Measurements from ENCODE around the gene CYB5R3. TPM values are rescaled to one million over a fixed set of nuclear protein-coding genes. Genes with fewer than 3 reads are reported as not detected.
"Not testable (repeated sequence)": the region's sequence is repeated elsewhere in the genome, so short reads cannot be mapped to it uniquely, and the experiment has no call there.

Gene CYB5R3
- total RNA-seq, 1 donor from 2014 or later: 181 TPM

DNA sequence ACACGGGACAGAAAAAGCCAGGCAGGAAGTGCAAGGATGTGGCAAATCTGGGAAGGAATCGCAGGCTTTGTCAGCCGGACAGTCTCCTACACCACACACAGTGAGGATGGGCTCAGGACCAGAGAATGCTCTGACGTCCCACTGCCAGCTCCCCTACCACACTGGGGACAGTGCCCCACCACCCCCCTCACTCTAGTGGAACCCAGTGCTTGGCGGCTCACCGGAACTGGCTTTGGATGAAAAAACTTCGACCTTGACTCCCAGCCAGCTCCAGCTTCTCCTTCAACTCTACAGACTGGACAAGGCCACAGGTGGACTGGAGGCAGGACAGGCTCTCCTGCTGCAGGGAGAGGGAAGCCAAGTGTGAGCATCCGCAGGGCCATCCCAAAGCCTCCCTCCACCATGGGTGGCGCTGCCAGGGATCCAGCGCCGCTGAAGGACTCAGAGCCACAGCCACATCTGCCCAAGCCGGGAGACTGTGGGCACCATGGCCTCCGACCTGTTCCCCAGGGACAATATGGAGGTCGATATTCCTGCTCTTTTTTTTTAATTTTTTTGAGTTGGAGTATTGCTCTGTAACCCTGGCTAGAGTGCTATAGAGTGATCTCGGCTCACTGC is 71.5 kb downstream of the CYB5R3 start:
- TF ChIP-seq EZH2 (IDR thresholded peaks at IDR 0.05; ENCODE audit: insufficient read depth, low read length): no peak
- TF ChIP-seq, protein P1, sequence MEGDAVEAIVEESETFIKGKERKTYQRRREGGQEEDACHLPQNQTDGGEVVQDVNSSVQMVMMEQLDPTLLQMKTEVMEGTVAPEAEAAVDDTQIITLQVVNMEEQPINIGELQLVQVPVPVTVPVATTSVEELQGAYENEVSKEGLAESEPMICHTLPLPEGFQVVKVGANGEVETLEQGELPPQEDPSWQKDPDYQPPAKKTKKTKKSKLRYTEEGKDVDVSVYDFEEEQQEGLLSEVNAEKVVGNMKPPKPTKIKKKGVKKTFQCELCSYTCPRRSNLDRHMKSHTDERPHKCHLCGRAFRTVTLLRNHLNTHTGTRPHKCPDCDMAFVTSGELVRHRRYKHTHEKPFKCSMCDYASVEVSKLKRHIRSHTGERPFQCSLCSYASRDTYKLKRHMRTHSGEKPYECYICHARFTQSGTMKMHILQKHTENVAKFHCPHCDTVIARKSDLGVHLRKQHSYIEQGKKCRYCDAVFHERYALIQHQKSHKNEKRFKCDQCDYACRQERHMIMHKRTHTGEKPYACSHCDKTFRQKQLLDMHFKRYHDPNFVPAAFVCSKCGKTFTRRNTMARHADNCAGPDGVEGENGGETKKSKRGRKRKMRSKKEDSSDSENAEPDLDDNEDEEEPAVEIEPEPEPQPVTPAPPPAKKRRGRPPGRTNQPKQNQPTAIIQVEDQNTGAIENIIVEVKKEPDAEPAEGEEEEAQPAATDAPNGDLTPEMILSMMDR (IDR thresholded peaks at IDR 0.05; ENCODE audit: insufficient read depth, low read depth, low read length): no peak
- peaks cover 5% of the 10 kb centered on the region for H3K4me1 ChIP-seq (ENCODE audit: insufficient read depth, low read length)
- no peak overlapping the region for H3K27ac ChIP-seq (ENCODE audit: low read depth, low read length)
- no peaks in the 10 kb centered on the region for H3K36me3 ChIP-seq (ENCODE audit: insufficient read depth, low read length)
- no peak for FAIRE-seq
- H3K4me1 Mint-ChIP-seq (ENCODE audit: low read depth, unreplicated experiment): peaks cover 2% of the 10 kb centered on the region
- no peak for DNase-seq (ENCODE audit: low read depth)
- H3K27me3 Mint-ChIP-seq (ENCODE audit: low read depth, unreplicated experiment): no peaks in the 10 kb centered on the region
- H3K4me3 ChIP-seq (ENCODE audit: insufficient read depth, low read depth, low read length): no peak overlapping the region
- H4K20me1 ChIP-seq (ENCODE audit: insufficient read depth, low read length): peaks cover 10% of the 10 kb centered on the region
- no peak overlapping the region for H2AFZ ChIP-seq (ENCODE audit: low read depth, low read length)
- H3K79me2 ChIP-seq (ENCODE audit: insufficient read depth, low read length): peaks cover 27% of the 10 kb centered on the region
- no peak overlapping the region for H3K9ac ChIP-seq (ENCODE audit: low read length)
- H3K36me3 Mint-ChIP-seq (ENCODE audit: low read depth, unreplicated experiment): peaks cover 3% of the 10 kb centered on the region
- no peak overlapping the region for H3K27ac Mint-ChIP-seq (ENCODE audit: unreplicated experiment)
- no peak overlapping the region for H3K4me2 ChIP-seq (ENCODE audit: low read length)
- H3K4me3 Mint-ChIP-seq (ENCODE audit: unreplicated experiment): no peak overlapping the region
- H3K9me3 Mint-ChIP-seq (ENCODE audit: unreplicated experiment): no peaks in the 10 kb centered on the region
- H3K9me3 ChIP-seq (ENCODE audit: insufficient read depth, low read depth, low read length): no peaks in the 10 kb centered on the region
- no peaks in the 10 kb centered on the region for H3K27me3 ChIP-seq (ENCODE audit: insufficient read depth, low read length)

DNA sequence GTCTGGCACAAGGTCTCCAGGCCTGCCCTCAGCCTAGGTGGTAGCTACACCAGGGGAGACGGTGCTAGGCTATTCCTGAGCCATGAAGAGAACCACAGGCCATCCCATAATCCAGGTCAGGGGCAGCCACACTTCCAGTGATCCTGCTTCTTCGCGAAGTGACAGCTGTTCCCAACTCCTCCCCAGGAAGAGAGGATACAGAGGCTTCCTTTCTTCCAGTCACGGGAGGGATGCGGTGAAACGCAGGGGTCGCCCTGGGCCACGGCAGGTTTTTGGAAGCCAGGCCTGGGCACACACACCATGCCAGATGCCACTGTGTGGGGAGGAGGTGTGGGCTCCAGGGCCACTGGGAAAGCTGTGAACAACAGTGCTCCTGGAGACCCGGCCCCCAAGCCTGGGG is 72.1 kb downstream of the CYB5R3 start:
- Histone ChIP-seq H3K79me2 (ENCODE audit: insufficient read depth, low read length) (peaks cover 25% of the 10 kb centered on the region), H4K20me1 (ENCODE audit: insufficient read depth, low read length) (peaks cover 10% of the 10 kb centered on the region)
- H2AFZ ChIP-seq (ENCODE audit: low read depth, low read length); H3K27me3 ChIP-seq (ENCODE audit: insufficient read depth, low read length); H3K4me3 ChIP-seq (ENCODE audit: insufficient read depth, low read depth, low read length); H3K9me3 Mint-ChIP-seq (ENCODE audit: unreplicated experiment); H3K27ac Mint-ChIP-seq (ENCODE audit: unreplicated experiment); H3K27me3 Mint-ChIP-seq (ENCODE audit: low read depth, unreplicated experiment); H3K9ac ChIP-seq (ENCODE audit: low read length); DNase-seq (ENCODE audit: low read depth); H3K4me1 ChIP-seq (ENCODE audit: insufficient read depth, low read length); H3K4me2 ChIP-seq (ENCODE audit: low read length); H3K4me3 Mint-ChIP-seq (ENCODE audit: unreplicated experiment); H3K27ac ChIP-seq (ENCODE audit: low read depth, low read length); H3K36me3 Mint-ChIP-seq (ENCODE audit: low read depth, unreplicated experiment); H3K9me3 ChIP-seq (ENCODE audit: insufficient read depth, low read depth, low read length); FAIRE-seq; H3K4me1 Mint-ChIP-seq (ENCODE audit: low read depth, unreplicated experiment); H3K36me3 ChIP-seq (ENCODE audit: insufficient read depth, low read length): not testable (repeated sequence)

DNA sequence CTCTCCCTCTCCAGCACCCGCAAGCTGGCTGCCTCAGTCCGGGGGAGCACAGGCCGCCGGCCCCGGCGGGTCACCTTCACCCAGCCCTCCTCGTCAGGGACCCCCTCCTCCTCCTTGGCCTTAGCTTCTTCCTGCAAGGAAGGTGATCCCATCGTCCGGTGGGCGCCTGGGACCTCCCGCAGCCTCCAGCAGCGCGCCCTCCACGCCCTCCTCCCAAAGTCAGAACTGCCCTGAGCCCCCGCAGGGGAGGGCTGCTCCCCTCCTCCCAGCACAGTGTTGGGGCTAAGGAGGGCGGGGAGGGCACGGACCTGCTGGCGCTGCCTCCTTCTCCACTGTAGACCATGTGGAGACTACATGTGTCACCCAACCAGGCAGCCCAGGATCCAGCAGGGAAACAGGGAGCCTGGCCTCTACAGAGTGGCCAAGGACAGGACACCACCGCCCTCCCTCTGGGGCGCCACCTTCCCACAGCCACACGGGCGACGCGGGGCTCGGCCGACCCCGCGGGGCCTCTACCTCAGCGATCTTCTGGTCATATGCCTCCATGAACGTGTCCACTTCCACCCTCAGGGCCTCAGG is 73.1 kb downstream of the CYB5R3 start:
- Histone ChIP-seq H4K20me1 (ENCODE audit: insufficient read depth, low read length) (peaks cover 10% of the 10 kb centered on the region), H3K79me2 (ENCODE audit: insufficient read depth, low read length) (peaks cover 16% of the 10 kb centered on the region)
- H3K4me3 ChIP-seq (ENCODE audit: insufficient read depth, low read depth, low read length); H3K4me2 ChIP-seq (ENCODE audit: low read length); H3K4me3 Mint-ChIP-seq (ENCODE audit: unreplicated experiment); FAIRE-seq; H3K27me3 Mint-ChIP-seq (ENCODE audit: low read depth, unreplicated experiment); H3K27ac ChIP-seq (ENCODE audit: low read depth, low read length); H3K27ac Mint-ChIP-seq (ENCODE audit: unreplicated experiment); H3K27me3 ChIP-seq (ENCODE audit: insufficient read depth, low read length); H3K36me3 ChIP-seq (ENCODE audit: insufficient read depth, low read length); H3K9ac ChIP-seq (ENCODE audit: low read length); H3K4me1 ChIP-seq (ENCODE audit: insufficient read depth, low read length); H3K9me3 Mint-ChIP-seq (ENCODE audit: unreplicated experiment); H3K36me3 Mint-ChIP-seq (ENCODE audit: low read depth, unreplicated experiment); H2AFZ ChIP-seq (ENCODE audit: low read depth, low read length); DNase-seq (ENCODE audit: low read depth); H3K9me3 ChIP-seq (ENCODE audit: insufficient read depth, low read depth, low read length); H3K4me1 Mint-ChIP-seq (ENCODE audit: low read depth, unreplicated experiment): not testable (repeated sequence)

DNA sequence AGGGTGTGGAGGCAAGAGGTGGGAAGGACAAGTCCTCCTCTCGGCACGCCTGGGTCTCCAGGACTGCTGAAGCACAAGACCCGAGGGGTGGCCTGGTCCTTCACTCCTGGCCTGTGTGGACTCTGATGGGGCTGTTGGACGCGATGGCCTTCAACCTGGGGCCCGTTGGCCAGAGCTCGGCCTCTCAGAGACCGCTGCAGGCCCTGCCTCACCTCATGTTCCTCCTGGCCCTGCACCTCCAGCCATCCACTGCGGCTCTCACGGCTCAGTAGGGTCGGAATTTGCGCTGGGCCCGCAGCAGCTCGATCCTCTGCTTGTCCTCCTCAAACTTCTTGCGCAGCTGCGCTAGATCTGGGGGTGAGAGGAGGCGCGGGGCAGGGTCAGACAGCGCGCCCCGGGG is 74.7 kb downstream of the CYB5R3 start:
- H3K9me3 Mint-ChIP-seq (ENCODE audit: unreplicated experiment); H3K27me3 ChIP-seq (ENCODE audit: insufficient read depth, low read length); H3K4me3 ChIP-seq (ENCODE audit: insufficient read depth, low read depth, low read length); H3K9me3 ChIP-seq (ENCODE audit: insufficient read depth, low read depth, low read length); H3K4me1 ChIP-seq (ENCODE audit: insufficient read depth, low read length); H3K36me3 Mint-ChIP-seq (ENCODE audit: low read depth, unreplicated experiment); H3K27ac ChIP-seq (ENCODE audit: low read depth, low read length); H3K27me3 Mint-ChIP-seq (ENCODE audit: low read depth, unreplicated experiment); H3K79me2 ChIP-seq (ENCODE audit: insufficient read depth, low read length); H3K4me1 Mint-ChIP-seq (ENCODE audit: low read depth, unreplicated experiment); DNase-seq (ENCODE audit: low read depth); FAIRE-seq; H3K4me3 Mint-ChIP-seq (ENCODE audit: unreplicated experiment); H3K36me3 ChIP-seq (ENCODE audit: insufficient read depth, low read length); H3K4me2 ChIP-seq (ENCODE audit: low read length); H3K9ac ChIP-seq (ENCODE audit: low read length); H3K27ac Mint-ChIP-seq (ENCODE audit: unreplicated experiment); H2AFZ ChIP-seq (ENCODE audit: low read depth, low read length): not testable (repeated sequence)
- H4K20me1 ChIP-seq (ENCODE audit: insufficient read depth, low read length): peaks cover 10% of the 10 kb centered on the region

DNA sequence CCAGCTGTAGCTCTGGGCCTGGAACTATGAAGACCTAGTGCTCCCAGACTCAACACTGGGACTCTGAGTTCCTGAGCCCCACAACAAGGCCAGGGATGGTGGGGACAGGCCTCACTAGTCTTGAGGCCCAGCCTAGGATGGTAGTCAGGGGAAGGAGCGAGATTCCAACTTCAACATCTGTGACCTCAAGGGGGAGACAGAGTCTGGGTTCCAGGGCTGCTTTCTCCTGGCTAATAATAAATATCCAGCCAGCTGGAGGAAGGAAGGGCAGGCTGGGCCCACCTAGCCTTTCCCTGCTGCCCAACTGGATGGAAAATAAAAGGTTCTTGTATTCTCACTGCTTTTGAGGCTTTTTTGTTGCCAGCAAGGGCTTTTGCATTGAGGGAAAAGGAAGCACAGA is 75.1 kb downstream of the CYB5R3 start:
- not testable (repeated sequence) for H2AFZ ChIP-seq (ENCODE audit: low read depth, low read length); H3K79me2 ChIP-seq (ENCODE audit: insufficient read depth, low read length); H3K9me3 Mint-ChIP-seq (ENCODE audit: unreplicated experiment); H3K27ac ChIP-seq (ENCODE audit: low read depth, low read length); H3K9me3 ChIP-seq (ENCODE audit: insufficient read depth, low read depth, low read length); H3K27ac Mint-ChIP-seq (ENCODE audit: unreplicated experiment); H3K4me3 Mint-ChIP-seq (ENCODE audit: unreplicated experiment); H3K9ac ChIP-seq (ENCODE audit: low read length); DNase-seq (ENCODE audit: low read depth); H3K4me1 Mint-ChIP-seq (ENCODE audit: low read depth, unreplicated experiment); H3K4me1 ChIP-seq (ENCODE audit: insufficient read depth, low read length); H3K4me2 ChIP-seq (ENCODE audit: low read length); H3K27me3 Mint-ChIP-seq (ENCODE audit: low read depth, unreplicated experiment); H3K4me3 ChIP-seq (ENCODE audit: insufficient read depth, low read depth, low read length); H3K36me3 ChIP-seq (ENCODE audit: insufficient read depth, low read length); H3K27me3 ChIP-seq (ENCODE audit: insufficient read depth, low read length); H3K36me3 Mint-ChIP-seq (ENCODE audit: low read depth, unreplicated experiment); FAIRE-seq
- H4K20me1 ChIP-seq (ENCODE audit: insufficient read depth, low read length): peaks cover 10% of the 10 kb centered on the region

All from astrocyte (in vitro differentiated cells and primary cell).